Coronary artery (tissue), 2 donors: ENCODE data around the gene TRAF6.

ENCODE experiments used
- DNase-seq: peaks from one replicate; pipeline ENCODE4 v3.0.0-alpha.2; 2017; ENCODE audit warnings: low spot score
- H3K27ac ChIP-seq, 2 donors: fragments of 200-600 bp; sonication (generic); one replicate each; pipeline ENCODE4 v1.5.1; 2016 to 2019
- H3K4me3 ChIP-seq: fragments of 200-600 bp; sonication (generic); 2 replicates; pipeline ENCODE4 v1.5.1; 2016; ENCODE audit warnings: mild to moderate bottlenecking, moderate library complexity
- CTCF ChIP-seq: fragments of 200-600 bp; sonication (generic); IDR thresholded peaks from one replicate; pipeline ENCODE4 v1.5.1; 2019; ENCODE audit warnings: antibody characterized with exemption

Gene TRAF6

GRCh38 chr11:36465449-36466163 is 44.5 kb downstream of the TRAF6 start:
- no peak for TF ChIP-seq CTCF
- H3K27ac ChIP-seq = no peak overlapping the region
- no peak for DNase-seq
- no peak overlapping the region for H3K4me3 ChIP-seq

GRCh38 chr11:36464720-36465119 is 45.4 kb downstream of the TRAF6 start:
- H3K27ac ChIP-seq = no peak overlapping the region
- H3K4me3 ChIP-seq = no peak overlapping the region
- no peak for DNase-seq

GRCh38 chr11:36463781-36464180 is 46.3 kb downstream of the TRAF6 start:
- Histone ChIP-seq H3K4me3 (no peak overlapping the region), H3K27ac (no peak overlapping the region)
- TF ChIP-seq CTCF = no peak
- DNase-seq = no peak

More at GRCh38 chr11:36464720-36465119, 45.4 kb downstream of the TRAF6 start:
- no peak for TF ChIP-seq CTCF

- DNase-seq = no peak
- no peak overlapping the region for H3K4me3 ChIP-seq
- no peak for TF ChIP-seq CTCF
- H3K27ac ChIP-seq = no peak overlapping the region
Observed at GRCh38 chr11:36462321-36462720, 47.8 kb downstream of the TRAF6 start.

GRCh38 chr11:36460220-36460619 is 49.9 kb downstream of the TRAF6 start:
- H3K27ac ChIP-seq = no peak overlapping the region
- no peak for DNase-seq
- TF ChIP-seq CTCF = no peak
- no peak overlapping the region for H3K4me3 ChIP-seq

GRCh38 chr11:36459046-36459445 is 51.0 kb downstream of the TRAF6 start:
- H3K27ac ChIP-seq = no peak overlapping the region
- H3K4me3 ChIP-seq = no peak overlapping the region
- TF ChIP-seq CTCF = no peak
- no peak for DNase-seq

- Histone ChIP-seq H3K27ac (no peak overlapping the region), H3K4me3 (no peak overlapping the region)
- DNase-seq = no peak
- TF ChIP-seq CTCF = no peak
Observed at GRCh38 chr11:36458129-36458915, 51.8 kb downstream of the TRAF6 start.
